Measurements from ENCODE around the gene ANTXRL. TPM values are rescaled to one million over a fixed set of nuclear protein-coding genes. Genes with fewer than 3 reads are reported as not detected.
A peak's percentile ranks its signal among the peaks of the same experiment; 100 is the strongest.

The ANTXRL gene
- total and polyA plus RNA-seq, 3 experiments from 2014 or later, result not detected

DNA sequence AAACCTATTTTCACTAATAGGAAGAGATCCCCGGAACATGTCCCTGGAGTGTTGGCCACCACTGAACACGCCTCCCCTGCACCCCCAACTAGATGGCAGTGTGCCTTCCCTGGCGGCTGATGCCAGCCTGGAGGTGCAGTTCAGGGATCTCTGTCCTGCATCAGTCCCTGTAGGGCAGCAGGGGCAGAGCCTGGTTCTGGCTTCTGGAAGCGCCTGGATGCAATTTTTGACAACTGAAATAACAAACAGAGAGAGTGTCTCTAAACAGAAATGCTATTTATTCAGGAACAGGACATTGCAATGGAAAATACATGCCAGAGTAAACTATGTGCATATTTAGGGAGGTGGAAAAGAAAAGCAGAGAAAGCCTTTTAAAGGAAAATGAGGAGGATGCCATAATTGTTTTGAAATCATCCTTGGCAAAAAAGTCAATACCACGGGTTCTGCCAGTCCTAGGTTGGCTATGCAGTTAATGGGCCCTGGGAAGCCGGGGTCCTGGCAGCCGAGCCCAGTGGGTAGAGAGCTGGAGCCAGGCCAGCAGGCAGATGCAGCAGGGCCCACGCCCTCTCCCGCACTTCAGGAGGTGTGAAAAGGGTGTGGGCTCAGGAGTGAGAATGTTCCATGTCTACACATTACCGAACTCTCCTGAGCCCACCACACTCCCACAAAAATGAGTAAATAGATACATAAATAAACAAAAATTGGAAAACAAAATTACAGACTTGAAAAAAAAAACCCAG lies 18.5 kb downstream of the ANTXRL start:
- CTCF ChIA-PET, result no interaction called here
- H3K27me3 Mint-ChIP-seq, result peaks cover 0 to 4% of the 10 kb centered on the region in 2 donors
- H3K4me1 Mint-ChIP-seq, result peaks cover 0 to 4% (median 0%) of the 10 kb centered on the region in 3 donors
- POLR2A ChIA-PET, result no interaction called here
- Histone ChIP-seq H3K27me3 (ENCODE audit: insufficient read depth, low read length, poor library complexity, severe bottlenecking) (no peaks in the 10 kb centered on the region), H3K27ac (ENCODE audit: low read depth, low read length) (no peak overlapping the region), H3K9me3 (ENCODE audit: low read length) (no peaks in the 10 kb centered on the region), H3K4me1 (ENCODE audit: insufficient read depth, low read length) (no peaks in the 10 kb centered on the region), H3K36me3 (ENCODE audit: insufficient read depth, low read length) (no peaks in the 10 kb centered on the region), H3K4me3 (ENCODE audit: low read length) (no peak overlapping the region)
- H3K36me3 Mint-ChIP-seq, result no peaks in the 10 kb centered on the region
- no peak for DNase-seq
- H3K27ac Mint-ChIP-seq, result no peak overlapping the region
- H3K4me3 Mint-ChIP-seq, result no peak overlapping the region
- H3K9me3 Mint-ChIP-seq, result no peaks in the 10 kb centered on the region

DNA sequence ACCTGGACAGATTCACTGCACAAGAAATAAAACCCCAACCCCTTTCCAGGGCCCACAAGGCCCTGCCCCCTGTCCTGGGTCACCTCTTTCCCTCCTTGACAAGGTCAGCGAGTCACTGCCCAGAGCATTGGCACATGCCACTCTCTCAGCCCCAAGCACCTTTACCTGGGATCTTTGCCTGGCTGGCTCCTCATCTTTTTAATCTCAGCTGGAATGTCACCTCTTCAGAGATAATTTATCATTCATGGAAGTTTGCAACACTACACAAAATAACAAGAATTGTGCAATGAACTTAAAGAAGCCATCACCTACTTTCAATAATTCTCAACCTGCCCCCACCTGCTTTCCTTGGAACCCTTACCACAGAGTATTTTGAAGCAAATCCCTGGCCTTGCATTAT lies 19.2 kb downstream of the ANTXRL start:
- Mint-ChIP-seq H3K9me3 (no peaks in the 10 kb centered on the region), H3K4me1 (no peaks in the 10 kb centered on the region), H3K36me3 (no peaks in the 10 kb centered on the region), H3K4me3 (no peak overlapping the region), H3K27me3 (peaks cover 0 to 4% of the 10 kb centered on the region in 2 donors), H3K27ac (no peak overlapping the region)
- DNase-seq, result no peak
- H3K27me3 ChIP-seq (ENCODE audit: insufficient read depth, low read length, poor library complexity, severe bottlenecking), result no peaks in the 10 kb centered on the region
- H3K9me3 ChIP-seq (ENCODE audit: low read length), result no peaks in the 10 kb centered on the region
- H3K36me3 ChIP-seq (ENCODE audit: insufficient read depth, low read length), result no peaks in the 10 kb centered on the region
- POLR2A ChIA-PET, result no interaction called here
- no peak overlapping the region for H3K27ac ChIP-seq (ENCODE audit: low read depth, low read length)
- H3K4me1 ChIP-seq (ENCODE audit: insufficient read depth, low read length), result no peaks in the 10 kb centered on the region
- no peak overlapping the region for H3K4me3 ChIP-seq (ENCODE audit: low read length)
- CTCF ChIA-PET, result no interaction called here

DNA sequence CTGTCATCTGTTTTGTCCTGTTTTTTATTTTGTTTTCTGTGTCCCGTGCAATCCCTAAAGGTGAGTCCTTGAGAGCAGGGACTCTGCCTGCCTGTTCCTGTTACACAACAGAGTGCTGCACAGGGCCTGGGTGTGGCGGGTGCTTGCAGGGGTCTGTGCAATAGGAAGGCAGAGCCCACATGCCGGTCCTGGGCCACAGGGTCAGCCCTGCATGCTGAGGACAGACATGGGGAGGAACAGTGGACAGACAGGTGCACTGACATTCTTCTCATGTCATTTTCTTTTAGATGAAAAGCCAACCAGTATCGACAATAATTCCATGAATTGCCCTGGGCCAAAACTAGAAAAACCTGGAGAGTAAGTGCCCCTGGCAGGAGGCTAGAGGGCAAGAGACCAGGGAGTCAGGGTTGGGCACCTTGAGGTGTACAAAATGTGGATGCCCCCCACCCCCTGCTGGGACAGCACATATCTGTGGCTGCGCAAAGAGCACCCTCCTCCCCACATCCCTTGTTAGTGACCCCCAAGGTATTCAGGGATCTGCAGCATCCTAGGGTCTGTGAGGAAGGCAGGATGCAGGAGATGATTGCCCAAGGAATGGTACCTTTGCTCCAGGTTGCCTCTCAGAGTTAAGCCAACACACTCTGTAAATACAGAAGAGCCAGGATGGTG lies 19.9 kb downstream of the ANTXRL start:
- H3K27ac ChIP-seq (ENCODE audit: low read depth, low read length), result no peak overlapping the region
- ChIA-PET CTCF (no interaction called here), POLR2A (no interaction called here)
- H3K27me3 ChIP-seq (ENCODE audit: insufficient read depth, low read length, poor library complexity, severe bottlenecking), result no peaks in the 10 kb centered on the region
- H3K36me3 ChIP-seq (ENCODE audit: insufficient read depth, low read length), result no peaks in the 10 kb centered on the region
- Mint-ChIP-seq H3K4me1 (no peaks in the 10 kb centered on the region), H3K36me3 (no peaks in the 10 kb centered on the region), H3K4me3 (no peak overlapping the region), H3K27me3 (peaks cover 0 to 4% of the 10 kb centered on the region in 2 donors), H3K27ac (no peak overlapping the region), H3K9me3 (no peaks in the 10 kb centered on the region)
- no peaks in the 10 kb centered on the region for H3K9me3 ChIP-seq (ENCODE audit: low read length)
- DNase-seq, result no peak
- no peak overlapping the region for H3K4me3 ChIP-seq (ENCODE audit: low read length)
- H3K4me1 ChIP-seq (ENCODE audit: insufficient read depth, low read length), result no peaks in the 10 kb centered on the region

DNA sequence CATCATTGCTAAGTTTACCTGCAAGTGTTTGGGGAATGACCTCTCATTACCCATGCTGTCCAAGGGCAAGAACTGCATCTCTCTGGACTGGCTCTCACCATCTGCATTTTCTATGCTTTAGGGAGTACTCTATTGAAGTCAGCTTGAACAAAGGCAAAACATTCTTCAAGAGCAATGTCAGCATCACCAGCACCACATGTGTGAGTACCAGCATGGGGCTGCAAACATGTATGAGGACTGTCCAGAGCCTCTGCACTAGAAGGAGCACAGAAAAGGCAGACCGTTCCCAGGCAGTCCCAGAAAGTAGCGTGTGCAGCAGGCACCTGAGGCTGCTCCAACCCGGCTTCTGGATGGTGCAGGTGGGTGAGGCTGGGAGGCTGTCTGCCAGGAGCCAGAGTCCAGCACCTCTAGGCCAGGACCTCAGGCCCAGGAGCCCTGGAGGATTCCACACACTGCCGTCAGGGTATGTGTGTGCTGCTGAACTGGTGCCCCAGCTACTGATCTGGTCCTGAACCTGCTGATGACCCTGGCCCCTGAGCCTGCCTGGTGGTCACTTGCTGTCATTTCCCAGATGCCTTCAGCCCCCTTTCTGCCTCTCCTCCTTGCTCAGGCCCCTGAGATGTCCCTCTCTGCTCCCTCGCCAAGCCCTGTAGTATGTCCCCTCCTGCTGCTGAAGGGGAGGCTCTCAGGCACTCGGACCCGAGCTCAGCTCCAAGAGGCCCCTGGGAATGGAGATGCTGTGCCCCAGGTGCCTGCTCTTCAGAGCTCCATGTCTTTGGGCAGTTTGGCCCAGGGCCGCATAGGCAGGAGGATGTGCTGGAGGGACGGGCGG lies 20.7 kb downstream of the ANTXRL start:
- ChIA-PET CTCF (no interaction called here), POLR2A (no interaction called here)
- no peaks in the 10 kb centered on the region for H3K9me3 ChIP-seq (ENCODE audit: low read length)
- Mint-ChIP-seq H3K4me1 (no peaks in the 10 kb centered on the region), H3K36me3 (no peaks in the 10 kb centered on the region), H3K27ac (no peak overlapping the region), H3K27me3 (peaks cover 0 to 4% of the 10 kb centered on the region in 2 donors), H3K4me3 (no peak overlapping the region), H3K9me3 (no peaks in the 10 kb centered on the region)
- no peaks in the 10 kb centered on the region for H3K4me1 ChIP-seq (ENCODE audit: insufficient read depth, low read length)
- H3K4me3 ChIP-seq (ENCODE audit: low read length), result no peak overlapping the region
- no peaks in the 10 kb centered on the region for H3K27me3 ChIP-seq (ENCODE audit: insufficient read depth, low read length, poor library complexity, severe bottlenecking)
- no peak for DNase-seq
- H3K27ac ChIP-seq (ENCODE audit: low read depth, low read length), result no peak overlapping the region
- no peaks in the 10 kb centered on the region for H3K36me3 ChIP-seq (ENCODE audit: insufficient read depth, low read length)

DNA sequence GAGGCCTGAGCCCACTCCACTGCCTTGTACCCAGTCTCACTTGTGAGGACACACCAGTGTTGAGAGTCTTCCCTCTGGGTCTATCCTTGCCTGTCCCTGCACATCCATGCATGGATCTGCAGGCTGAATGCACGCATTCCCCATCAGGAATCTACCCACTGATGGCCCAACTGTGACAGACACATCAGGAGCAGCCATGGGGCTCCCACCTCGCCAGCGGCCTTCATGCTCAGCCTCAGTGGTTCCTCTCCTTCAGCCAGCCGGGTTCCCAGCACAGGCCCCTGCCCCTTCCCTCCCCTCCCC lies 21.3 kb downstream of the ANTXRL start:
- DNase-seq, result no peak
- H3K4me1 Mint-ChIP-seq, result no peaks in the 10 kb centered on the region
- H3K4me3 ChIP-seq (ENCODE audit: low read length), result no peak overlapping the region
- H3K4me1 ChIP-seq (ENCODE audit: insufficient read depth, low read length), result no peaks in the 10 kb centered on the region
- ChIA-PET POLR2A (no interaction called here), CTCF (no interaction called here)
- no peaks in the 10 kb centered on the region for H3K9me3 ChIP-seq (ENCODE audit: low read length)
- no peaks in the 10 kb centered on the region for H3K36me3 ChIP-seq (ENCODE audit: insufficient read depth, low read length)
- no peaks in the 10 kb centered on the region for H3K36me3 Mint-ChIP-seq
- no peaks in the 10 kb centered on the region for H3K9me3 Mint-ChIP-seq
- H3K27me3 Mint-ChIP-seq, result peaks cover 0 to 4% of the 10 kb centered on the region in 2 donors
- no peaks in the 10 kb centered on the region for H3K27me3 ChIP-seq (ENCODE audit: insufficient read depth, low read length, poor library complexity, severe bottlenecking)
- no peak overlapping the region for H3K27ac Mint-ChIP-seq
- H3K27ac ChIP-seq (ENCODE audit: low read depth, low read length), result no peak overlapping the region
- no peak overlapping the region for H3K4me3 Mint-ChIP-seq

DNA sequence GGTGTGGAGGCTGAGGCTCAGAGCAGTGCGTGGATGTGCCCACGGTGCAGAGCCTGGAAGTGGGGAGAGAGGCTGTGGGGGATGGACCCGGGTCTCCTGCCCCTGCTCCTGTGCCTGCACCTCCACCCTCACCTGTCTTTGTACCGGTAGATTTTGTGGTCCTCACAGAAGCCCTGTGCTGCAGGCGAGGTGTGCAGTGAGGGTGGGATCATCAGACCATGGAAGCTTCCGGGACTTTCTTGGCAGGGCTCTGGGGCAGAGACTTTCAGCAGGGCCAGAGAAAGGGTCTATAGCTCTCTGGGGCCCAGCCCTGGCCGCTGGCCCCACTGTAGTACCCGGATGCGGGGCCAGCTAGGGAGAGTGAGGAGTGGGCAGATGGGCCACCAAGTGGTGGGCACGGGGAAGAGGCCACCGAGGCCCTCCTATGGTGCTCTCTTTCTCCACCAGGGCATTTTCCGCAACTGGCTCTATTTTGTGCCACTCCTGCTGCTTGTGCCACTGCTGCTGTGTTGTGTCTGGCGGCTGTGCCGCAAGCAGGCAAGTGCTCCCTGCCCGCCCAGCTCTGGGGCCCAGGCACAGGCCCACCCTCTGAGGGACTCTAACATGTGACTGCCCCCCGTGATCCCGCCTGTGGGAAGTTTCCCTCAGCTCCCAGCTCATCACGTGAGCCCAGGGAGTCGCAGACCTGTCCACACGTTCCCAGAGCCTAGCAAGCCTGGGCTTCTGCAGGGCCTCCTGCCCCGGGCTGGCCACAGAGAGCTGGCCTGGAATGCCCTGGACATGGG lies 22.1 kb downstream of the ANTXRL start:
- Mint-ChIP-seq H3K36me3 (no peaks in the 10 kb centered on the region), H3K27me3 (peaks cover 0 to 4% of the 10 kb centered on the region in 2 donors), H3K4me1 (no peaks in the 10 kb centered on the region), H3K27ac (no peak overlapping the region), H3K9me3 (no peaks in the 10 kb centered on the region), H3K4me3 (no peak overlapping the region)
- DNase-seq, result no peak
- ChIA-PET POLR2A (no interaction called here), CTCF (interaction anchor here (0.9 kb wide), 1 partner anchor 10 kb away, joined by 3 read pairs; no protein-coding TSS in a partner anchor)
- Histone ChIP-seq H3K36me3 (ENCODE audit: insufficient read depth, low read length) (no peaks in the 10 kb centered on the region), H3K9me3 (ENCODE audit: low read length) (no peaks in the 10 kb centered on the region), H3K27me3 (ENCODE audit: insufficient read depth, low read length, poor library complexity, severe bottlenecking) (no peaks in the 10 kb centered on the region), H3K27ac (ENCODE audit: low read depth, low read length) (no peak overlapping the region), H3K4me1 (ENCODE audit: insufficient read depth, low read length) (no peaks in the 10 kb centered on the region), H3K4me3 (ENCODE audit: low read length) (no peak overlapping the region)

DNA sequence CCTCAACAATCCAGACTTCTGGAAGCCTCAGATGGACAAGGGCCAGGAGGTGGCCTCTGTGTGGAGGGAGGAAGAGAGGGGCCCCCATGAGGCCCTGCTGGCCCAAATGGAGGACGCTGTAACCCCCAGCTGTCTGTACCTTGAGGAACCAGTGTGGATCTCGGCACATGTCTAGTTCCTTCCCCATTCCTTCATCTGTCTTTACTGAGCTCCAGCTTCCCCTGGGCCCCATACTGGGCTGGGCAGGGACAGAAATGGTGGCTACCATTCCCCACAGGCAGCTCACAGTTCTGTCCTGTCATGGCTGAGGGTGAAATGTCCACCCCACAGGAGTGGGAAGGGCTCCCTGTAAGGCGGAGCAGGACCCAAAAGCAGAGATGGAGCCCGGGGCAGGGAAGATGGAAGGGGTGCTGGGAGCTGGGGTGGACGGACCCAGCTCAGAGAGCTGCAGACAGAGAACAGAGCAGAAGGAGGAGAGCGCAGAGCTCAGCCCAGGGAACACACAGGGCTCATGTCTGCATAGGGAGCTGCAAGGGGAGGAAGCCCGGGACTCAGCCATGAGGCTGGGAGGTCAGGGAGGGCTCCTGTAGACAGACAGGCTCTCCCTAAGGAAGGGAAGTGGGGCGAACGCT lies 22.8 kb downstream of the ANTXRL start:
- H3K36me3 ChIP-seq (ENCODE audit: insufficient read depth, low read length), result no peaks in the 10 kb centered on the region
- no peak overlapping the region for H3K27ac ChIP-seq (ENCODE audit: low read depth, low read length)
- Mint-ChIP-seq H3K9me3 (no peaks in the 10 kb centered on the region), H3K4me3 (no peak overlapping the region), H3K36me3 (no peaks in the 10 kb centered on the region), H3K27me3 (peaks cover 0 to 4% of the 10 kb centered on the region in 2 donors), H3K27ac (peak overlapping the region in 2 of 8 donors; percentile 42 to 93), H3K4me1 (no peaks in the 10 kb centered on the region)
- CTCF ChIA-PET, result interaction anchor here (0.9 kb wide), 1 partner anchor 10 kb away, joined by 3 read pairs; no protein-coding TSS in a partner anchor
- H3K4me1 ChIP-seq (ENCODE audit: insufficient read depth, low read length), result no peaks in the 10 kb centered on the region
- POLR2A ChIA-PET, result no interaction called here
- H3K4me3 ChIP-seq (ENCODE audit: low read length), result no peak overlapping the region
- no peak for DNase-seq
- H3K9me3 ChIP-seq (ENCODE audit: low read length), result no peaks in the 10 kb centered on the region
- H3K27me3 ChIP-seq (ENCODE audit: insufficient read depth, low read length, poor library complexity, severe bottlenecking), result no peaks in the 10 kb centered on the region
